Uterus (tissue), 2 donors: ENCODE data around the gene PAPPA2.

Experiments
- CTCF ChIP-seq, 4 experiments: fragments of 200-600 bp in 2 of 4; fragments of 450-650 bp in 2 of 4; sonication (generic) in 2 of 4; IDR thresholded peaks; one replicate each; pipeline ENCODE4 v1.5.1; 2016 to 2019; ENCODE audit warnings: antibody characterized with exemption in 4 of 4, mild to moderate bottlenecking in 2 of 4, moderate library complexity in 1 of 4
- POLR2A ChIP-seq, 2 donors: fragments of 450-650 bp; IDR thresholded peaks; one replicate each; pipeline ENCODE4 v1.6.1; 2016; ENCODE audit warnings: antibody characterized with exemption in 2 of 2, mild to moderate bottlenecking in 1 of 2, moderate library complexity in 1 of 2

- TF ChIP-seq CTCF (IDR thresholded peaks at IDR 0.05): no peak
- TF ChIP-seq POLR2A (IDR thresholded peaks at IDR 0.05): no peak
These were observed 348.7 kb downstream of the PAPPA2 start for GRCh38 chr1:176811511-176812288.
